Measurements from ENCODE around the gene PELO.

DNA sequence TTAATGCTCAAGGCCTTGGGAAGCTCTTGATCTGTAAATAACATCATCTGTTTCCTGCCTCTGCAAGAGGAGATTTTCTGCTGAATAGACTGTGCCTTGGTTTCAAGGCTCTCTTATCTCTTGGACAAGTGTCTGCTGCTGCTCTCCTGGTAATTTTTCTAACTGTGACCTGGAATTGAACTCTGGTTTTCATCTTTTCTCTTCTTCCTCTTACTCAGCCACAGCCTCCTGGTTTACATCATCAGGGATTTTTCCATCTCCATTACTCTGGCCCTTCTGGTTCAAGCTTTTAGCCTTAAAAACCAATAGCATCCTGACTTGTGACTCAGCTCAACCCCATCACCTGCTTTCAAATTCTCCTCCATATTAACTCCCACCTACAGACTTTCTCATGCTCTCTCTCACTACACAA, 49.6 kb upstream of the PELO start:
- TF ChIP-seq, protein P1, sequence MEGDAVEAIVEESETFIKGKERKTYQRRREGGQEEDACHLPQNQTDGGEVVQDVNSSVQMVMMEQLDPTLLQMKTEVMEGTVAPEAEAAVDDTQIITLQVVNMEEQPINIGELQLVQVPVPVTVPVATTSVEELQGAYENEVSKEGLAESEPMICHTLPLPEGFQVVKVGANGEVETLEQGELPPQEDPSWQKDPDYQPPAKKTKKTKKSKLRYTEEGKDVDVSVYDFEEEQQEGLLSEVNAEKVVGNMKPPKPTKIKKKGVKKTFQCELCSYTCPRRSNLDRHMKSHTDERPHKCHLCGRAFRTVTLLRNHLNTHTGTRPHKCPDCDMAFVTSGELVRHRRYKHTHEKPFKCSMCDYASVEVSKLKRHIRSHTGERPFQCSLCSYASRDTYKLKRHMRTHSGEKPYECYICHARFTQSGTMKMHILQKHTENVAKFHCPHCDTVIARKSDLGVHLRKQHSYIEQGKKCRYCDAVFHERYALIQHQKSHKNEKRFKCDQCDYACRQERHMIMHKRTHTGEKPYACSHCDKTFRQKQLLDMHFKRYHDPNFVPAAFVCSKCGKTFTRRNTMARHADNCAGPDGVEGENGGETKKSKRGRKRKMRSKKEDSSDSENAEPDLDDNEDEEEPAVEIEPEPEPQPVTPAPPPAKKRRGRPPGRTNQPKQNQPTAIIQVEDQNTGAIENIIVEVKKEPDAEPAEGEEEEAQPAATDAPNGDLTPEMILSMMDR (IDR thresholded peaks at IDR 0.05; ENCODE audit: insufficient read depth, low read length, poor library complexity, severe bottlenecking), result no peak
- no peak for TF ChIP-seq EZH2phosphoT487 (conservative IDR thresholded peaks at IDR 0.05; ENCODE audit: low read length)
